T-helper 1 cell (primary cell): Measurements from ENCODE around the gene MRPS6.

Experiments used
- DNase-seq, 5 donors: peaks; one replicate each; pipeline ENCODE4 v3.0.0-alpha.2; 2012 to 2020

Gene MRPS6

DNA sequence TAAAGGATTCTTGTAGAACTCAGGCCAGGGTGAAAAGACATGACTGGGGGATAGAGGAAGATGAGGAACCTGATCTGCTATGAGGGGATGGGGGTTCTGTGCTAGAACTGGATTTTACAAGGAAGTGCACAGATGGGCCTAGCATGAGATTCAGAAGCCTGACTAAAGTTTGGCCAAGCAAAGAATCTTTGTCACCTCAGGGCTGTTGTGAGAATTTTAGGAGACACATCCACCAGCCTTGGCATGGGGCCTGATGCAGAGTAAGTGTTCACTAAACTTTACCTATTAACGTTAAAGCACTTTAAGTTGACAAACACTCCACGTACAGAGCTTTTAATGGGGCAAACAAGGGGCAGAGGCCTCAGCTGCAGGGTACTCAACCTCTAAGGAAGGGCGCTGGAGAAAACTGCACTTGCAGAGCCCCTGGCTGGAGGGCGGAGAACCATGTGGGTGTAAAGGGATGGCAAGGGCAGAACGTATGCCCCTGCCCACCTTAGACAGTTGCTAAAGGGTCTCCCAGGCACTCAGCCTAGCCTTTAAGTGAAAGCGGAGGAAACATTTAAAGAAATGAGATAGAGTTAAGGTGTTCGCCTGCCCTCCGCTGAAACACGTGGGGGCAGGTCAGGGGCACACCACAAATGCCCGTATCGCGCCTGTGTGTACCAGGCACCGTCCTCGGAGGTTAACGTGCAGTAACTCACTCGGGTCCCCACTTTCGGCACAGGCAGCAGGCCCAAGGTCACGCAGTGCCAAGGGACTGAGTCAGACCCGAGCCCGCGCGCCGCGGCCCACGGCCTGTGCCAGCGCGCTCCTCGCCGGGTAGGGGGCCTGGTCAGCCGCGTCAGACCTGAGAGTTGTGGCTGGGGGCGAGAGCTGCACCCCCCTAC, 990 bp upstream of the MRPS6 start:
- DNase-seq = peak in 1 of 5 donors; percentile 3

DNA sequence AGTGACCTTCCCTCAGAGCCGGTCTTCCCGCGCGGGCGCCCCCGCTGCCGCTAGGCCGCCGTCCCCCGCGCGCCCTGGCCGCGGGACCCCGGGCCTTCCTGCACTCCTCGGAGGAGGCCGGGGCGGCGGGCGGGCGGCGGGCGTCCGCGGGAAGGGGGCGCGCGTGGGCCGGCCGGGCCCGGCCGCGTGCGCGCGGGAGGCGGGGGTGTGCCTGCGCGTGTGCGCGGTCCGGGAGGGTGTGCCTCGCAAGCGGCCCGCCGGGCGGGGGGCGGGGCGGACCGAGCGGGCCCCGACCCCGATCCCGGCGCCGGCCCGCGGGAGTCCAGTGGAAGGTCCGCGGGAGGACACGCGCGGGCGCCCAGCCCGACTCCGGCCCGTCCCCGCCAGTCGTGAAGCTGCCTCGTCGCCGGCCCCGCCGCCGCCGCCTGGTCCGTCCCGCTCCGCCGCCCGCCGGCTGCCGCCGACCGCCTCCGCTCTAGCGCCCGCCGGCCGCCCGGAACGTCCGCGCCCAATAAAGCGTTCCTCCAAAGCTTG, 438 bp downstream of the MRPS6 start:
- DNase-seq = peak in 3 of 5 donors; percentile 16 to 56 (median 34)

DNA sequence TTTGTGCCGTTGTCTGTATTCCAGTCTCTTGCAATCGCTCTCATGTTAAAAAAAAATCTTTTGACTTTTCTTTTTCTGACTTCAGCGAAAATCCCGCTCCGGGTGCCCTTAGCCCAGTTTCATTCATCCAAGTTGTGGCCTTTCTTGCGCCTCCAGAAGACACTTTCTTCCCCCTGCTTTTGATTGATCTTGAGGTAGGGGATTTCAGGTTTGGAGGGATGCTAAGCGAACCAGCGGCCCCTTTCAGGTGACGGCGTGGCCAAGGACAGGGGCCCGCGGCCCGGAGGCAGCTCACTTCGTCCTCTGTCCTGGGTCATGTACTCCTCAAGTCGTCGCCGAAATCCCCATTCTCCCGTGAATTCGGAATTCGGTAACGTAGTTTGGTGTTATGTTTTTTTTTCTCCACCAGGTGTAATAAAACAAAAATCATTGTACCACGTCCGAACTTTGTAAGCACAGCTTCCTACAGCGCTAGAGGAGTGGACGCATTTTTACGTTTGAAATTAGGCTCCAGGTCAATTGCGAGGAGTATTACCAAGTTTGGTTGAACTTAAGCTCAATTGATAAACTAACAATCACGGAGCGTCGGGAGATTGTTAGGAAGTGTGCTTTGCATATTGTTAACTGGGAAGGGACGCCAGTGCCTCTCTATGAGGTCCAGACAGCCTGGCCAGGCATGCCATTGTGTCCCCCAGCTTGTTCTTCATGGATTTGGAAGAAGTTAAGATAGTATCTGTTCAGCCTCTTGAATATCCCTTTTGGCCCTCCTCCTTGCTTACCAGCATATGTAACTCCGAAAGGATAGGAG, 1.1 kb downstream of the MRPS6 start:
- DNase-seq = peak in 1 of 5 donors; percentile 11

DNA sequence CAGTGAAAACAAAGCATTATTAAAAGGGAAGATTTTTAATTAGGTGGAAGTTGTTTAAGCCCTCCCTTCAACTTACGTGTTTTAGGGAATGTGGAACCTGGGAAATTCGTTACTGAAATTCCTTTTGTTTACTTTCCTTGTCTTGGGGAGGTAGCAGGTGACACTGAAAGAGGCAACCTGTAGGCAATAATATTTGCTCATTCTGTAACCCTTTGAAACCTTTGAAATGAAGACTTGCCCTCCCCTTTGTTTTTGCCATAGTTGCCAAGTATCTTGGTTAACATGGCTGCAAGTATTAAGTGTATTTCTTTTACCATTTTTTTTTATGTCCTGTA, 1.7 kb downstream of the MRPS6 start:
- DNase-seq = no peak

DNA sequence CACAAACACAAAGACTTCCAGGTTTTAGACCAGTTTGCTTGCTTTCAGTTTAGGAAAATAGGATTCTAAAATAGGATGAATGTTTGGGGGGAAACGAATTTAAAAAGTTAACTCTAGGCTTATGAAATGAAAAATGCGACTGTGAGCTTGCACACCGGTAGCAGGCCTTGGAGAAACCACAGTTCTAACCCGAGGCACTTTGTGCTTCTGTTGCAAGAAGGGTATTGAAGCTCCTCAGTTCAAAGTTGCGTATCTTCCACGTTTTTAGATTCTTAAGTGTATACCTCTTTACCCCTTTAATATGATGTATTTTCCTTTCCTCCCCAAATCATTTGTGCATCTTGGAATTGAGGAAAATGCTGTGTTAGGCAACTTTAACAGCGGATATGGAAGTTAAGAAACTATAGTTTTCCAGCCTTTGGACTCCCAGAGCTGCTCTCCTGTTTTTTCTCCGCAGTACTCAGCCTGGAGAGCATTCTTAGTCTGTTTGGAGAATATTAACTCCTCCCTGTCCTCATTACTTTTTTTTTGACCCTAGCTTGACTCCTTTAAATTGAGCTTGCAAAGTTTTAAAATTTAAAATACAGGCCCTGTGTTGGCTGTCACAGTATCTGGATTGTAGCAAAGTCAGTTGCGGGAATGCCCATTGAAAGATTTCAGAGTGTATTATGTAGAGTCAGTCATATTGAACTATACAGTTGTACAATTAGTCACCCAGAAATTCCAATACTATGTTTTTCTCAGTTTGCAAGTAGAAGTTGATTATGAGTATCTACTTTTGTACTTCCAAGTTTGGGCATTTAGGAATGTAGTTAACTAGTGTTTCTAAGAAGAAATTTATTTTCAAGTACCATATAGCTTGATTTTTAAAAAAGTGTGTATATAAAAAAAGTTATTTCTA, 2.6 kb downstream of the MRPS6 start:
- DNase-seq = peak in 1 of 5 donors; percentile 30

DNA sequence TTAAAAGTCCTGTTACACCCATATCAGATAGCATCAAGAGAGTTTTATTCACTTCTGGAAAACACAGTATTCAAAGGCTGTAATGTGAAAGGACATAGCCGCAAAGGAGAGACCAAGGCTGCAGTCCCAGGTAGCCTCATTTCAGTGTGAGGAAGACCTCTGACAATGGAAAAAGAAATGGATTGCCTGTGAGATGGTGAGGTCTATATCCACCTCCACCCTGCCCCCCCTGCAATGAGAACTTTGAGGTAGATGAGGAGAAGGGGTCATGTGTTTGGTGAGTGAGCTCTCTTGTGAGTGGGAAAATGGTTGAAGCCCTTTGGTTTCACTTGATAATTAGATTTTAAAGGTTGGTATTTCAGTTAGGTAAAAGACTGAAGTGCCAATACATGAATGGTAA, 3.5 kb downstream of the MRPS6 start:
- DNase-seq = no peak

DNA sequence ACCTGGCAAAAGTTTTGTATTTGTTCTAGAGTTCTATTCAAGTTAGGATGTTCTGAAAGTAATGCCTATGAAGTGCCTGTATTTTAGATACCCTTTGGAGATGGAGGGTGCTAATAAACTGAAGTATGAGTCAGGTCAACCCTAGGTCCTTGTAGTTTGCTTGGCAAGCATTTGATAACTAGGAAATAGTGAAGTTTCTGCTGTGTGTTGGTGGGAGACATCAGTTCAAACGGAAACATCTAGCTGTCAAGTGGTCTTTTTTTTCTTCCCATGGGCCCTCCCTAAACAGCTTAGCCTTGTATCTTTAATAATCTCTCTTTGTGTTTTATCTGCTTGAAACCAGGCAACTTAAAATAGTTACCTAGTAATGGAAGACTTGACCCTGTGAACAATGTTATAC, 4.5 kb downstream of the MRPS6 start:
- no peak for DNase-seq

DNA sequence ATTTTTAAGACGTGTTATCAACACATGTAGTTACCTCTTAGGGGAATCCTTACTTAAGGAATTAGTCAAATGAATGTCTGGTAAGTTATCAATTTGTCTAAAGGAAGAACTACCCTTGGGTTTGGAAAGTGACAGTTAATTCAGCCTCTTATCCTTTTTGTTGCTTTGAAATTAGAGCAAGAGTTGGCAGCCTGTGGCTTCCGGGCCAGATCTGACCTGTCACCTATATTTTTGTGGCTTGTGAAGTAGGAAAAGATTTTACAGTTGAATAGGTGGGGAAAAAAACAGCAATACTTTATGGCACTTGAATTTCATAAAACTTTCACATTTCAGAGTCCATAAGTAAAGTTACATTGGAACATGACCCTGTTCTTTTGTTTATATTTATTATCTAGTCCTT, 5.5 kb downstream of the MRPS6 start:
- peak in 2 of 5 donors; percentile 9 to 54 for DNase-seq

DNA sequence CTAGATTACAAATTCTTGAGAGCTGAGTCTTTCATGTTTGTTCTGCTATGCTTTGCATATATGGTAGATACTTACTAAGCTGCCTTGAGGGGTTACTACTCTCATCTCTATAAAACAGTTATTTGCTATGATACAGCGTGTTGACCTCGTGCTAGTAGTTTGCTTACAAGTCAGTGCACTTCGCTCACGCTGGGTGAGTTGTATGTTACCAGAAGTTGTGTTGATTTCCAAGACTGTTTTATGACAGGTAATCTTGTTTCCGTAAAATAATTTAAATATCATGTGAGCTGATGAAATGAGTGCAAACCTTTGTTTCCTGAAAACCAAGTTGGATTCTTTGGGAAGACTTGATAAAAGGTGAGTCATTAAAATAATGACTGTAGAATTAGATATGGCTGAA, 7.3 kb downstream of the MRPS6 start:
- DNase-seq = no peak

DNA sequence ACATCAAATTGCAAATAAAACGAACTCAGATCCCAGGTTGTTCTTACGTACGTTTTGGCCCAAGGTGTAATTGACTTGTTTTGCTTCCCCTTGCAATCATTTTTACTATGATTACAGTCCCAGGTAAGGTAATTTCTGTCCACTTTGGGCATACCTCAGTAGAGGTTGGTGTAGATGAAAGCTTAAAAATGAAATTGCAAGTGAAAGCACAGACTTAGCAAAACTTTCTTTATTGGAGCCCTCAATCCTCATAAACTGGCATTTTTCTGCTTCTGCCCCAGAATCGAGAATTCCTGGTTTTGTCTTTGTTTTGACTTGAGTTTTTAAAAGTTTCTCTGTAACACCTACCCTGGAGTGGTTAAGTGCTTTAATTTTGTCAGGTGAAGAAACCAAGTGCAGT, 9.4 kb downstream of the MRPS6 start:
- DNase-seq = no peak

DNA sequence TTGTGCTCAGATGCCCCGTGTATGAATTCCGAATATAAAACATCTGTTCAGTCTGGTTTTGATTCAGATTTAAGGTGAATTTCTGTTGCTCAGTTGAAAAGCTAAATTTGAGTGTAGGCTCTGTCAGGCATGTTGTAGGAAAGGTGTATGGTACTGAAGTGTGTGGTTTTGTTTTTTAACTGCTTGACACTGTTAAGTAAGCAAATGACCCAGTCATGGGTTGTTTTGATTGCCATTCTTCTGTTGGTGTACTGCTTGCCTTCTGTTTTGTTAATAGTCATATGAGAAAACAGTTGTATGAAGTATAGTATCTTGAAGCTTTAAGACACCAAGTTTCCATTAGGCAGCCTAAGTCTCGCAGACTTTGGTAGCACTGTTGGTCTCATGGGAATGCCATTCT, 10.0 kb downstream of the MRPS6 start:
- DNase-seq = no peak

DNA sequence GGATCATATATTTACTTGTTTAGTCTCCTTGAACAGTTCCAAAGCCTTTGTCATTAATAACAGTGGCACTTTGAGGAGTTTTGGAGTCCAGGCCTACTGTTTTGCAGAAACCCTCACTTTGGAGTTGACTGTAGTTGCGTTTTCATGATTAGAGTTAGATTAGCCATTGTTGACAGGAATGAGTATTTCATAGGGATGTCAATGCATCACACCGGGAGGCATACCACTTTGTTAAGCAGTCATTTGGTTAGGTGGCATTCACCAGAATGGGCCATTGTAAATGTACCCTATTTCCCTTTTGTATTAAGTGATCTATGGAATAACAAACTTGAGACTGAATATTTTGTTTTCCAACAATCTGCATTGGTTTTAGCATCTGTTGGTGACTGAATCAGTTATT, 11.8 kb downstream of the MRPS6 start:
- no peak for DNase-seq

DNA sequence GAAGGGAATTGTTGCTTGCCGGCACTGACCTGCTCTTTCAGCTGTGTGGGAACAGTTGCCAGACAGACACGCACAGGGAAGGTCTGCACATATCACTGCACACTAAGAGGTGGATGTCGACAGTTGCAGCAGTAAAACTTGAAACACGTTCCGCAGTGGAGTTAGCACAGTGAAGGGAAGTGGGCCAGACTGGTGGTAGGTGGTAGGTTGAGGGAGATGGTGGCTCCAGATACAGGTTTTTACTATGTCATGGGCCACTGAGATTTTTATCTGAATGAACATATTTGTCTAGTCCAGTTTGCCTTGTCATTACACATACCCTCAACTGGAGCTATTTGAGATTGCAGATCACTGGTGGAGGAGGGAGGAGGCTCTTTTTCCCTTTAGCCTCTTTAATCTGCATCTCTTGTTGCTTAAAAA, 13.5 kb downstream of the MRPS6 start:
- DNase-seq = no peak

DNA sequence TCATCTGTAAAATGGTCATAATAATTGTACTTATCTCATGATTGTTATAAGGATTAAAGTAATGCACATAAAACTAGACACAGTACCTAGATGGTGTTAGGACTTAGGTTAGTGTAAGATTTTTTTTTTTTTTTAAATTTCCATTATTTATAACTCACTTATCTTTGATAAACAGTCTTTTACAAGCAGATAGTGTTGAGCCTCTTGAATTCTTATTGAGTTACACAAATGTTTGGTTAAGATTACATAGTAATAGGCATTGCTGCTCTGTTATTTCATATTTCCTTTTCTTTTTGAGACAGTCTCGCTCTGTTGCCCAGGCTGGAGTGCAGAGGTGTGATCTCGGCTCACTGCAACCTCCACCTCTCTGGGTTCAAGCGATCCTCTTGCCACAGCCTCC, 15.4 kb downstream of the MRPS6 start:
- DNase-seq = no peak

DNA sequence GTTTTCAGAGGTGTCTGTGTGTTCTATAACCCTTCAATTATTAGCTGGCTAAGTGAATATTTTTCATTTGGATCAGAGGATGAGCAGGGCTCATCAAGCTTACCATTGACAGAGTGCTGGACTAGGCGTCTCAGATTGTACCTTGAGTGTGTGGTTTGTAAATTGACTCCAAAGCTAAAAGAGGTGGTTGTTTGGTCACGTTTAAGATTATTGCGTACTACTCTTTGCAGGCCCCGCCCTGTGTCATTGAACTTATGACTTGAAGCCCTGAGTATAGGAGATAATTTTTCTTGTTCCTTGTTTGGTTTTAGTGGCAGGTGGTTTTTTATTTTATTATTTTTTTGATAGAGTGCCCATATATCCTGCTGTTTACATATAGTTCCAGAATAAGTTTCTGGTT, 17.7 kb downstream of the MRPS6 start:
- no peak for DNase-seq

DNA sequence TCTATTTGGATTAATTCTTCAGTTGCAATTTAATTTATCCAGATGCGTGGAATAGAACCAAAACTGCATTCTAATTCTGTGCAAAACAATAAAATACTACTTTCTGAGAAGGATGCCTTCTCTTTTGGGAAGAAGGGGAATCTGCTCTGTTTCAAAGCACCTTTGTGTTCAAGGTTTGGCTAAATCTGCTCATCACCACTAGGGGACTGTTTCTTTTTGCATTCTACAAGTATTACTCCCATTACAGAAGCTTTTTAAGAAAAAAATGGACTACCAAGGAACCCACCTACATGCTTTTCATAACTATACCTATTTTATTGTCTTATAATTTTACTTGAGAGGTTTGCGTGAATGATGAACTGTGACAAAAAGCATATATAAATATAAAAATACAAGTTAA, 18.2 kb downstream of the MRPS6 start:
- no peak for DNase-seq

DNA sequence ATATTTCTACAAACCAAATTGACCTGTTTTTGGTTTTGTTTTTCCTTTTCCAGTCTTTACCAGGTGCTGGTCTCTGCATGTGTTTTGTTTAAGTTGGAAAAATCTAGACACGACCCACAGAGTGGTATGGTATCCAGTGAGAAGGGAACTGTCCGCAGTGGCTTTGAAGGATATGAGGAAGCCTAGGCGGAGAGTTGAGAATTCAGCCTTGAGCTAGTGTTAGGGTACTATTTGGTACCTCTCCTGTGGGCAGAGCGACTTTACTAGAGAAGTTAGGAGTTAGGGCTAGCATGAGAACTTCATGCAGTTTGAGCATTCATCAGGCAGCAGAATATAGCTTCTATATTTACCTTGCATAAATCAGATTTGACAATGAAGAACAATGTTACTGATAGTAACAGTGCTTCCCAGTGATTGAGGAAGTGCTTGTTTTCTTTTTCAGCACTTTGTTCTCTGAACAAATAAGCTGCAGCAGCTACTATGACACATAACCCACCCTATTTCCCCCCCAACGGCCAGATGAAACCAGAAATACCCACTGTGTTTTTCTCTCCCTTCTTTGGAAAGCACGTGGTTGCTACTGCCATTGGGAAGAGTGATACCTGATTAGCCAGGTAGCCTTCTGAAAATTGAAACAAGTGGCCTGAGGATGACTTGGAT, 19.0 kb downstream of the MRPS6 start:
- DNase-seq = no peak

DNA sequence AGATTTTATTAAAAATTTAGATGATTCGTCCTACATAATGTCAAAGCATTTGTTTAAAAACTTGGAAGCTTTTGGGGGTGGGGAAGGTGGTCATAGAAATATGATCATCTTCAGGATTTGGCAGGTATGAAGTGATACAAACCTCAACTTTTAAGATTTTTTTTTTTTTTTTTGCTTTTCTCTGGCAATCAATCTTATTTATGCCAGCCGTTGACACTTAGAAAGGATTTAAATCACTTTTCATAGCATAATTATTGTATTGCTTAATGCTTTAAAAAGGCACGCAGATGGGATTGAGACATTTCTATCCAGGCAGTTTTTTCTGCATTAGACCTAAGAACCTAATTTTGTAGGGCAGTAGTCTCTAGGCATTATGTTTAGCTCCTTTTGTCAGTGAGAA, 19.7 kb downstream of the MRPS6 start:
- no peak for DNase-seq

DNA sequence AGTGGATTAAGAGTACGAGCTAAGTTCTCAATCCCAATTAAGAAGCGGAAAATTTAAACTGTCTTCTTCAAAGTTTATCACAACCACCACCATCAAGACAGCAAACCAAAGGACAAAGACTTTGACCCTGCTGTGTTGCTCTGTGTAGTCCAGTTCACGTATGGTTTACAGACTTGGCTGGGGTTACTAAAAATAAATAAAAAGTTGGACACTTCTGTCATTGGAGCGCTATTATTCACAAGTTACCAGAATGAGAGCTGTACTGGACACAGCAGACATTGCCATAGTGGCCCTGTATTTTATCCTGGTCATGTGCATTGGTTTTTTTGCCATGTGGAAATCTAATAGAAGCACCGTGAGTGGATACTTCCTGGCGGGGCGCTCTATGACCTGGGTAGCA, 21.6 kb downstream of the MRPS6 start:
- no peak for DNase-seq

DNA sequence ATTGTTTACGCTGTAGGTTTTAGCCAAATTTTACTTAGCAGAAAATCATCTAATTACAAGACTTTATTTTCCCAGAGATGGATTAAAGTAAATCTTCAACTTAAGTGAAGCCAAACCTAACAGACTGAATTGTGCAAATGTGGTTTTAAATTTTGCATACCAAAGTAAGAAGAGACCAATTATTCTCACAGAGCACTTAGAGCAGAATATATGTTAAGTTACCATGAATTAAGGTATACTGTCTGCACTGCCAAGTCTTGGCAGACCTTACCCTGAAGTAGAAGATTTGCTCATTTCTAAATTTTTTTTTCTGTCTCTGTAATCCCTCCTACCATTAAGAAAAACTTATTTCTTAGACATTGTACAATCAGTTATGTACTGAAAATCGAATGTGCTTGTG, 24.1 kb downstream of the MRPS6 start:
- no peak for DNase-seq

DNA sequence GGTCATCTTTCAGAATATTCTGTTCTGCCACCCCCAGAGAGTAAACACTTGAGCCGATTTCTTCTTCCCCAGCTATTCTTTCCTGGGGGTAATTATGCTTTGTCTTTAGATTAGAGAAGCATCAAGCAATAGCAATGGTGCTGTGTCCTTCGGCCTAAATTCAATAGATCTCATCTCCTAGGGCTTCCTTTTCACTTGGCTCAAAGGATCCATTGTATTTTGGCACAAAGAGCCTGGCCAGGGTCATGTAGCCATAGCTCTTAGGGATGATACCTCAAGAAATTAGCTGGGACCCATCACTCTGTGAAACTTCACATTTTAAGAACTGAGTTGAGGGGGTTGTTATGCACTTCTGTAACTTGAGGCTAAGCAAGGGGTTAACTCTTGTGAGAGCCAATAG, 27.0 kb downstream of the MRPS6 start:
- no peak for DNase-seq

DNA sequence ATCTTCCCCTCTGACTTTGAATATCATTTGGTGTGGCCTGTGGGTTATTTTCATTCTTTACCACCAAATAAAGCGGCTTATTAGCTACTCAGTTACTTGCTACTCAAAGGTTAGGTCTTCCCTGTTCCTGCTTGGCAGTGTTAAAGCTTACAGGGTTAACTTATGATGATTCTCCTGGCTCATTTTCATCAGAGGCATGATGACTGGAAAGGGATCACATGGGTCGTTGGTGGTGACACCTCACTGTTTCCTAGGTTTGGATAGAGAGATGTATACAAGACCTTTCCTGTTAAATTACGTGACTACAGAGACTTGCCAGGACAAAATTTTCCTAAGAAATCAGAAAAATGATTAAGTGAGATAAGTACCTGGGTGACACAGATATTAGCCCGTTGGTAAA, 27.4 kb downstream of the MRPS6 start:
- DNase-seq = no peak
